IMR-90 (cell line): ENCODE measurements around the gene SMARCA4.

Experiments used
- CHD1 ChIP-seq: IDR thresholded peaks from 2 replicates; pipeline ENCODE4 v1.6.1; 2012; ENCODE audit warnings: low read depth, low read length, improper control_type of control experiment
- CTCF ChIP-seq: conservative IDR thresholded peaks from 2 replicates; pipeline ENCODE4 v1.5.1; 2012; ENCODE audit warnings: mild to moderate bottlenecking, low read depth, low read length, improper control_type of control experiment
- ELK1 ChIP-seq: fragments of 150-350 bp; IDR thresholded peaks from 2 replicates; pipeline ENCODE4 v1.6.1; 2016; ENCODE audit warnings: low read depth, mild to moderate bottlenecking, low read length, moderate library complexity, borderline replicate concordance
- MAZ ChIP-seq: IDR thresholded peaks from 2 replicates; pipeline ENCODE4 v1.6.1; 2012; ENCODE audit warnings: low read depth, mild to moderate bottlenecking, low read length, improper control_type of control experiment, moderate library complexity, borderline replicate concordance
- MXI1 ChIP-seq: IDR thresholded peaks from 2 replicates; pipeline ENCODE4 v1.6.1; 2012; ENCODE audit warnings: low read depth, mild to moderate bottlenecking, low read length, moderate library complexity, borderline replicate concordance
- POLR2A ChIP-seq: IDR thresholded peaks from 2 replicates; pipeline ENCODE4 v1.6.1; 2012; ENCODE audit warnings: mild to moderate bottlenecking, low read depth, low read length
- RAD21 ChIP-seq: IDR thresholded peaks from 2 replicates; pipeline ENCODE4 v1.6.1; 2012; ENCODE audit warnings: low read length, improper control_type of control experiment
- RFX5 ChIP-seq: IDR thresholded peaks from 2 replicates; pipeline ENCODE4 v1.8.0; 2012; ENCODE audit warnings: low read depth, mild to moderate bottlenecking, low read length, moderate library complexity
- SMC3 ChIP-seq: fragments of 150-350 bp; IDR thresholded peaks from 2 replicates; pipeline ENCODE4 v1.6.1; 2016; ENCODE audit warnings: low read depth, mild to moderate bottlenecking, antibody characterized with exemption, low read length, moderate library complexity
- USF2 ChIP-seq: fragments of 150-350 bp; IDR thresholded peaks from 2 replicates; pipeline ENCODE4 v1.6.1; 2017; ENCODE audit warnings: mild to moderate bottlenecking, antibody characterized with exemption, low read length, low read depth

- no peak for TF ChIP-seq USF2
- TF ChIP-seq CTCF = no peak
- no peak for TF ChIP-seq SMC3
- no peak for TF ChIP-seq CHD1
- TF ChIP-seq POLR2A = no peak
- no peak for TF ChIP-seq MXI1
- TF ChIP-seq ELK1 = no peak
- no peak for TF ChIP-seq RAD21
- no peak for TF ChIP-seq MAZ
- TF ChIP-seq RFX5 = no peak
Observed at GRCh38 chr19:11021760-11022144, 60.9 kb downstream of the SMARCA4 start.
